ENCODE measurements around the gene TAF1. TPM values are rescaled to one million over a fixed set of nuclear protein-coding genes. Genes with fewer than 3 reads are reported as not detected.
"Not testable (repeated sequence)": the region's sequence is repeated elsewhere in the genome, so short reads cannot be mapped to it uniquely, and the experiment has no call there.

TAF1 gene, protein sequence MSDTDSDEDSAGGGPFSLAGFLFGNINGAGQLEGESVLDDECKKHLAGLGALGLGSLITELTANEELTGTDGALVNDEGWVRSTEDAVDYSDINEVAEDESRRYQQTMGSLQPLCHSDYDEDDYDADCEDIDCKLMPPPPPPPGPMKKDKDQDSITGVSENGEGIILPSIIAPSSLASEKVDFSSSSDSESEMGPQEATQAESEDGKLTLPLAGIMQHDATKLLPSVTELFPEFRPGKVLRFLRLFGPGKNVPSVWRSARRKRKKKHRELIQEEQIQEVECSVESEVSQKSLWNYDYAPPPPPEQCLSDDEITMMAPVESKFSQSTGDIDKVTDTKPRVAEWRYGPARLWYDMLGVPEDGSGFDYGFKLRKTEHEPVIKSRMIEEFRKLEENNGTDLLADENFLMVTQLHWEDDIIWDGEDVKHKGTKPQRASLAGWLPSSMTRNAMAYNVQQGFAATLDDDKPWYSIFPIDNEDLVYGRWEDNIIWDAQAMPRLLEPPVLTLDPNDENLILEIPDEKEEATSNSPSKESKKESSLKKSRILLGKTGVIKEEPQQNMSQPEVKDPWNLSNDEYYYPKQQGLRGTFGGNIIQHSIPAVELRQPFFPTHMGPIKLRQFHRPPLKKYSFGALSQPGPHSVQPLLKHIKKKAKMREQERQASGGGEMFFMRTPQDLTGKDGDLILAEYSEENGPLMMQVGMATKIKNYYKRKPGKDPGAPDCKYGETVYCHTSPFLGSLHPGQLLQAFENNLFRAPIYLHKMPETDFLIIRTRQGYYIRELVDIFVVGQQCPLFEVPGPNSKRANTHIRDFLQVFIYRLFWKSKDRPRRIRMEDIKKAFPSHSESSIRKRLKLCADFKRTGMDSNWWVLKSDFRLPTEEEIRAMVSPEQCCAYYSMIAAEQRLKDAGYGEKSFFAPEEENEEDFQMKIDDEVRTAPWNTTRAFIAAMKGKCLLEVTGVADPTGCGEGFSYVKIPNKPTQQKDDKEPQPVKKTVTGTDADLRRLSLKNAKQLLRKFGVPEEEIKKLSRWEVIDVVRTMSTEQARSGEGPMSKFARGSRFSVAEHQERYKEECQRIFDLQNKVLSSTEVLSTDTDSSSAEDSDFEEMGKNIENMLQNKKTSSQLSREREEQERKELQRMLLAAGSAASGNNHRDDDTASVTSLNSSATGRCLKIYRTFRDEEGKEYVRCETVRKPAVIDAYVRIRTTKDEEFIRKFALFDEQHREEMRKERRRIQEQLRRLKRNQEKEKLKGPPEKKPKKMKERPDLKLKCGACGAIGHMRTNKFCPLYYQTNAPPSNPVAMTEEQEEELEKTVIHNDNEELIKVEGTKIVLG (N-terminal part only)
- total RNA-seq, result 10 to 100 TPM; 13.2 to 21.7 (median 19.1) TPM

DNA sequence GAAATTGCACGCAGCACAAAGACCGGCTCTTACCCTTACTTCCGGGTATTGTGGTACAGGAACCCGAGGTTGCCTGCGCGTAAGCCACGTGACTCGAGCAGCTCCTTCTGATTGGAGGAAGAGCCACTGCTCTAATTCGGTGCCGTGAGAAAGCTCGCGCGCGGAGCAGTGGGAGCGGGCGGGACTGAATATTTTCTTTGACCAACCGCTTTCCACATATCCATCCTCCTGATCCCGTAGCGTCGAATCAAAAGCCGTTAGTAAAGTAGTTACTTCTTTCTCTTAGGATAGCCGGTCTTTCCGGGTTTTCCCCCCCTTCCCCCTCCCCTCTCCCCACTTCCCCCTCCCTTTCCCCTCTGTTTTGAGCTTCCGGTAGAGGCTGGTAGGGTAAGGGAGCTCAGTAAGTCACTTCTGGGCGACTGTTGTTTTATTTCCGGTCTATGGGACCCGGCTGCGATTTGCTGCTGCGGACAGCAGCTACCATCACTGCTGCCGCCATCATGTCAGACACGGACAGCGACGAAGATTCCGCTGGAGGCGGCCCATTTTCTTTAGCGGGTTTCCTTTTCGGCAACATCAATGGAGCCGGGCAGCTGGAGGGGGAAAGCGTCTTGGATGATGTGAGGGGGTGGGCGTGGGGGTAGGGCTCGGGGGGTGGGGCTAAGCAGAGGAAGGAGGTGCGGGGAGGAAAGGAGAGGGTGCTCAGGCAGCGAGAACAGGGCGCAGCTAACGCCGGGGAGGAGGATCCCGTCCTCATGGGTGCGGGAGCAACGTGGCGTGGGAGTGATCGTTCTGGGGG lies at the start of gene TAF1:
TAF1 (plus strand) TSS at position 483 of the 799 bp plus-strand sequence; CDS start at position 501, 18 bp downstream.
- TF ChIP-seq, protein P1, sequence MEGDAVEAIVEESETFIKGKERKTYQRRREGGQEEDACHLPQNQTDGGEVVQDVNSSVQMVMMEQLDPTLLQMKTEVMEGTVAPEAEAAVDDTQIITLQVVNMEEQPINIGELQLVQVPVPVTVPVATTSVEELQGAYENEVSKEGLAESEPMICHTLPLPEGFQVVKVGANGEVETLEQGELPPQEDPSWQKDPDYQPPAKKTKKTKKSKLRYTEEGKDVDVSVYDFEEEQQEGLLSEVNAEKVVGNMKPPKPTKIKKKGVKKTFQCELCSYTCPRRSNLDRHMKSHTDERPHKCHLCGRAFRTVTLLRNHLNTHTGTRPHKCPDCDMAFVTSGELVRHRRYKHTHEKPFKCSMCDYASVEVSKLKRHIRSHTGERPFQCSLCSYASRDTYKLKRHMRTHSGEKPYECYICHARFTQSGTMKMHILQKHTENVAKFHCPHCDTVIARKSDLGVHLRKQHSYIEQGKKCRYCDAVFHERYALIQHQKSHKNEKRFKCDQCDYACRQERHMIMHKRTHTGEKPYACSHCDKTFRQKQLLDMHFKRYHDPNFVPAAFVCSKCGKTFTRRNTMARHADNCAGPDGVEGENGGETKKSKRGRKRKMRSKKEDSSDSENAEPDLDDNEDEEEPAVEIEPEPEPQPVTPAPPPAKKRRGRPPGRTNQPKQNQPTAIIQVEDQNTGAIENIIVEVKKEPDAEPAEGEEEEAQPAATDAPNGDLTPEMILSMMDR (IDR thresholded peaks at IDR 0.05 in 4 of 5, conservative IDR thresholded peaks at IDR 0.05 in 1 of 5), result no peak
- TF ChIP-seq POLR2A (IDR thresholded peaks at IDR 0.05), result peak; percentile 71 to 83
- no peaks in the 10 kb centered on the region for H3K27me3 ChIP-seq
- ATAC-seq (peak; percentile 94 to 98), DNase-seq (peak; percentile 93 to 96)
- intact Hi-C loops (cut with DNase I; ENCODE audit: low total_unique reads), result loop anchor here (1.0 to 10.0 kb wide), 5 partner anchors 81 to 1234 kb away; partner anchors contain the start of genes IGBP1, NONO, OGT and PIN4
- peaks cover 8 to 10% of the 10 kb centered on the region in 2 donors for H3K4me1 ChIP-seq
- in situ Hi-C loops (cut with MboI; ENCODE audit: low sequenced_read_pairs in 4 of 4), result loop anchor here in 2 of 4 donors (25.0 kb wide), 1 partner anchor 104 kb away; the partner anchor contains the start of gene ZMYM3 (in 2 of the 2)
- peak within 1 kb of the TSS; percentile 67 to 85 (median 82) for H3K4me3 ChIP-seq
- peak within 1 kb of the TSS; percentile 81 to 96 (median 88) for H3K27ac ChIP-seq
- H3K36me3 ChIP-seq, result peaks cover 0 to 7% of the 10 kb centered on the region in 2 donors
- no peaks in the 10 kb centered on the region for H3K9me3 ChIP-seq

DNA sequence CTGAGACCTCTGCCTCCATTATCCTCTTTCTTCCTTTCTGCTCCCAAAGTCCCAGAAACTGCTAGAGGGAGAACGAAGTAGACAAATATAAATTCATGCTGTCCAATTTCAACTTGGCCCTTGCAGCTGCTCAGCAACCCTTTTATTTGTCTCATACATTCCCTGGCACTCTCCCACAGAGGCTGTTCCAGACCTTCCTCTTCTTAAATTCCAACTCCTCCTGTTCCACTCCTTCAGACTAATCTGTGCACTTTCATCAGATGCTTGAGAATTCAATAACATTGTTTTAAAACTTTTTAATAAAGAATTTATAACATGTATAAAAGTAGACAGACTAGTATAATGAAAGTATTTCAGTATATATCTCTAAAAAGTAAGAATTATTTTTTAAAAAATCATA lies 49.2 kb upstream of the TAF1 start:
- in situ Hi-C loops (cut with MboI; ENCODE audit: low sequenced_read_pairs in 4 of 4); intact Hi-C loops (cut with DNase I; ENCODE audit: low total_unique reads); H3K4me3 ChIP-seq; H3K36me3 ChIP-seq; H3K9me3 ChIP-seq; ATAC-seq; H3K4me1 ChIP-seq; H3K27me3 ChIP-seq; H3K27ac ChIP-seq; DNase-seq: not testable (repeated sequence)

DNA sequence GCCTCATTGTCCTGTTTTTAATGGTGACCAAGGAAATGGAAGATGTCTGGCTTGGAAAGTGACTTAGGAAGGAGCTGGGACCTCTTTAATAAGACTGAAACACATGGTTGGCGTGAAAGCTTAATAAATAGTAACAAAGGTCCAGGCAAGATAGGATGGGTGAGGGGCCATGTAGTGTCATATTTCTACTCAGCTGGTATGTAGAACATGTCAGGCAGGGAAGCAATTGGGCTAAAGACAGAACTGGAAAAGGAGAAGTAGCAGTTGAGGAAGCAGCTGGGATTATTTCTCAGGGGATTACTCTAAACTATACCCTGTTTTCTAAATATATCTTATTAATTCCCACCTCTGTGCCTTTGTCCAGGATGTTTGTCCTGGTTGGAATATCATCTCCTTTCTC lies 46.0 kb upstream of the TAF1 start:
- TF ChIP-seq, protein P1 (IDR thresholded peaks at IDR 0.05 in 4 of 5, conservative IDR thresholded peaks at IDR 0.05 in 1 of 5), result no peak
- TF ChIP-seq POLR2A (IDR thresholded peaks at IDR 0.05), result no peak
- DNase-seq, result no peak
- Histone ChIP-seq H3K27me3 (no peaks in the 10 kb centered on the region), H3K4me3 (no peak overlapping the region), H3K4me1 (no peaks in the 10 kb centered on the region), H3K9me3 (no peaks in the 10 kb centered on the region), H3K27ac (no peak overlapping the region), H3K36me3 (no peaks in the 10 kb centered on the region)
- no peak for ATAC-seq
- in situ Hi-C loops (cut with MboI; ENCODE audit: low sequenced_read_pairs in 4 of 4) (no loop called here), intact Hi-C loops (cut with DNase I; ENCODE audit: low total_unique reads) (no loop called here)

DNA sequence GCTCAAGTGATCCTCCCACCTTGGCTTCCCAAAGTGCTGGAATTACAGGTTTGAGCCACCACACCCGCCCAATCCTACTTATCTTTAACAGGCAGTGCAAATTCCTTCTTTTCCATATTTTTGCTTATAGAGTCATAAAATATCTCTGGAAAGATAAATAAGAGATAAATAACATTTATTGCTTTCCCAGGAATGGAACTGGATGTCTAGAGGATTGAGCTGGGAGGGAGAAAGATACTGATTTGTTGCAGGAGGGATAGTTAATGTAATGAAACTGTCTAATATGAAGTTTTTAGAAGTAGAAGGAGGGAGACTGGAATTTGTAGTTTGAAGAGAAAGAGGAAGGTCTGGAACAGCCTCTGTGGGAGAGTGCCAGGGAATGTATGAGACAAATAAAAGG lies 44.4 kb upstream of the TAF1 start:
- H3K36me3 ChIP-seq, result no peaks in the 10 kb centered on the region
- H3K4me1 ChIP-seq, result no peaks in the 10 kb centered on the region
- ATAC-seq (no peak), DNase-seq (no peak)
- TF ChIP-seq POLR2A (IDR thresholded peaks at IDR 0.05), result no peak
- TF ChIP-seq, protein P1 (IDR thresholded peaks at IDR 0.05 in 4 of 5, conservative IDR thresholded peaks at IDR 0.05 in 1 of 5), result no peak
- in situ Hi-C loops (cut with MboI; ENCODE audit: low sequenced_read_pairs in 4 of 4), result no loop called here
- intact Hi-C loops (cut with DNase I; ENCODE audit: low total_unique reads), result no loop called here
- H3K27ac ChIP-seq, result no peak overlapping the region
- peaks cover 0 to 3% (median 0%) of the 10 kb centered on the region in 3 donors for H3K9me3 ChIP-seq
- no peaks in the 10 kb centered on the region for H3K27me3 ChIP-seq
- no peak overlapping the region for H3K4me3 ChIP-seq

DNA sequence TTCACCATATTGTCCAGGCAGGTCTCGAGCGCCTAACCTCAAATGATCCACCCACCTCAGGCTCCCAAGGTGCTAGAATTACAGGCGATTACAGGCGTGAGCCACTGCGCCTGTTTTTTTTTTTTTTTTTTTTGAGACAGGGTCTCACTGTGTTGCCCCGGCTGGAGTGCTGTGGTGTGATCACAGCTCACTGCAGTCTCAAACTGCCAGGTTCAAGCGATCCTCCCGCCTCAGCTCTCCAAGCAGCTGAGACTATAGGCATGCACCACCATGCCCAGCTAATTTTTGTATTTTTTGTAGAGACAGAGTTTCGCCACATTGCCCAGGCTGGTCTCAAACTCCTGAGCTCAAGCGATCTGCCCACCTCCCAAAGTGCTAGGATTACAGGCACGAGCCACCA lies 41.7 kb upstream of the TAF1 start:
- H3K36me3 ChIP-seq; ATAC-seq; H3K4me3 ChIP-seq; in situ Hi-C loops (cut with MboI; ENCODE audit: low sequenced_read_pairs in 4 of 4); H3K27ac ChIP-seq; H3K9me3 ChIP-seq; intact Hi-C loops (cut with DNase I; ENCODE audit: low total_unique reads); DNase-seq; H3K27me3 ChIP-seq; H3K4me1 ChIP-seq: not testable (repeated sequence)
